H1 (cell line): ENCODE results near the gene TBX18. TPM values are rescaled to one million over a fixed set of nuclear protein-coding genes. Genes with fewer than 3 reads are reported as not detected.

Source experiments
- CTCF ChIA-PET: fragments of 300-600 bp; sonication (Branson Sonifier 250); formaldehyde crosslinking; loops from one replicate; lab custom pipeline; 2021; ENCODE audit not compliant: partially characterized antibody; lab: Charles Lee
- POLR2A ChIA-PET: fragments of 300-600 bp; sonication (Branson Sonifier 250); formaldehyde crosslinking; loops from one replicate; lab custom pipeline; 2021; ENCODE audit warnings: inconsistent platforms; ENCODE audit not compliant: partially characterized antibody; lab: Charles Lee
- DNase-seq, 2 experiments: peaks; one replicate each; pipeline versions ENCODE4 v3.0.0 to v3.0.0-alpha.2; 2010 to 2022; ENCODE audit warnings: low spot score in 2 of 2, low read depth in 1 of 2, mixed read lengths in 1 of 2
- FAIRE-seq: peaks from 2 replicates; lab custom pipeline; 2011; peaks lifted over from hg19 to GRCh38; lab: Jason Lieb, UNC
- H2AFZ ChIP-seq: 2 replicates; pipeline ENCODE4 v1.8.1; 2012; ENCODE audit warnings: low read length, inconsistent platforms
- H2AK5ac ChIP-seq: 2 replicates; pipeline ENCODE4 v1.6.1; 2013; ENCODE audit warnings: low read depth, low read length
- H2BK120ac ChIP-seq: replicated peaks from 2 replicates; pipeline ENCODE3; 2013; ENCODE audit warnings: low read depth, low read length, inconsistent platforms
- H2BK12ac ChIP-seq: 2 replicates; pipeline ENCODE4 v1.6.1; 2013; ENCODE audit warnings: low read depth, low read length
- H2BK15ac ChIP-seq: 2 replicates; pipeline ENCODE4 v1.6.1; 2013; ENCODE audit warnings: low read length
- H2BK20ac ChIP-seq: 2 replicates; pipeline ENCODE4 v1.6.1; 2013; ENCODE audit warnings: low read length
- H2BK5ac ChIP-seq: 2 replicates; pipeline ENCODE4 v1.6.1; 2013; ENCODE audit warnings: low read depth, low read length
- H3K14ac ChIP-seq: 2 replicates; pipeline ENCODE4 v1.6.1; 2013; ENCODE audit warnings: inconsistent platforms; ENCODE audit not compliant: insufficient read length
- H3K18ac ChIP-seq: 2 replicates; pipeline ENCODE4 v1.6.1; 2013; ENCODE audit warnings: low read length; ENCODE audit errors: extremely low read depth
- H3K23ac ChIP-seq: 2 replicates; pipeline ENCODE4 v1.6.1; 2013; ENCODE audit warnings: inconsistent platforms; ENCODE audit not compliant: insufficient read length
- H3K23me2 ChIP-seq: 2 replicates; pipeline ENCODE4 v1.6.1; 2013; ENCODE audit warnings: low read depth, low read length
- H3K27ac ChIP-seq: 2 replicates; pipeline ENCODE4 v1.6.1; 2011; ENCODE audit warnings: low read depth, low read length, inconsistent platforms
- H3K27me3 ChIP-seq, 4 experiments: replicated peaks in 1 of 4; 1 replicate in 1 of 4; 2 replicates in 3 of 4; pipeline versions ENCODE4 v1.6.1 to v1.8.1; 2011 to 2013; ENCODE audit warnings: low read length in 3 of 4, mild to moderate bottlenecking in 3 of 4, inconsistent platforms in 2 of 4, mixed read lengths in 2 of 4, moderate library complexity in 1 of 4; ENCODE audit not compliant: control insufficient read depth in 3 of 4, insufficient read depth in 3 of 4; ENCODE audit errors: extremely low read depth in 1 of 4
- H3K36me3 ChIP-seq, 4 experiments: 2 replicates each; pipeline versions ENCODE4 v1.6.1 to v1.8.1; 2011 to 2013; ENCODE audit warnings: mild to moderate bottlenecking in 4 of 4, low read length in 3 of 4, moderate library complexity in 2 of 4, control low read depth in 1 of 4, inconsistent platforms in 1 of 4; ENCODE audit not compliant: insufficient read depth in 4 of 4, control insufficient read depth in 2 of 4
- H3K4ac ChIP-seq: replicated peaks from 2 replicates; pipeline ENCODE3; 2013; ENCODE audit warnings: low read length, low read depth, mixed read lengths, inconsistent platforms; ENCODE audit not compliant: insufficient read length
- H3K4me1 ChIP-seq, 4 experiments: replicated peaks in 1 of 4; 1 replicate in 1 of 4; 2 replicates in 3 of 4; pipeline versions ENCODE4 v1.6.1 to v1.8.1; 2011 to 2013; ENCODE audit warnings: low read length in 3 of 4, inconsistent platforms in 2 of 4, mixed read lengths in 1 of 4; ENCODE audit not compliant: insufficient read depth in 4 of 4, control insufficient read depth in 3 of 4
- H3K4me2 ChIP-seq, 2 experiments: 2 replicates each; pipeline versions ENCODE4 v1.6.1 to v1.8.1; 2011 to 2013; ENCODE audit warnings: low read depth in 2 of 2, low read length in 2 of 2, control low read depth in 1 of 2, inconsistent platforms in 1 of 2, mild to moderate bottlenecking in 1 of 2; ENCODE audit not compliant: insufficient read depth in 1 of 2
- H3K4me3 ChIP-seq, 4 experiments: fragments of 200-600, 300-600 bp in 1 of 4; sonication (generic), shearing (Covaris generic), sonication (Bioruptor Twin) in 1 of 4; 2 replicates each; pipeline versions ENCODE4 v1.5.1 to v1.8.1; 2011 to 2016; ENCODE audit warnings: low read length in 4 of 4, low read depth in 3 of 4, control low read depth in 2 of 4, inconsistent platforms in 2 of 4, mild to moderate bottlenecking in 2 of 4, mixed read lengths in 1 of 4, moderate library complexity in 1 of 4; ENCODE audit not compliant: insufficient read depth in 2 of 4; ENCODE audit errors: extremely low read depth in 1 of 4
- H3K56ac ChIP-seq: replicated peaks from 2 replicates; pipeline ENCODE3; 2013; ENCODE audit warnings: low read depth, mild to moderate bottlenecking, mixed read lengths, low read length, inconsistent platforms; ENCODE audit not compliant: insufficient read length
- H3K79me1 ChIP-seq: 2 replicates; pipeline ENCODE4 v1.6.1; 2013; ENCODE audit warnings: low read depth, low read length, control low read depth
- H3K79me2 ChIP-seq, 2 experiments: 2 replicates each; pipeline versions ENCODE4 v1.6.1 to v1.8.1; 2012 to 2013; ENCODE audit warnings: low read length in 2 of 2, mild to moderate bottlenecking in 2 of 2, inconsistent platforms in 1 of 2; ENCODE audit not compliant: insufficient read depth in 2 of 2, control insufficient read depth in 1 of 2
- H3K9ac ChIP-seq, 4 experiments: replicated peaks in 1 of 4; 1 replicate in 1 of 4; 2 replicates in 3 of 4; pipeline versions ENCODE4 v1.6.1 to v1.8.1; 2011 to 2013; ENCODE audit warnings: low read depth in 3 of 4, low read length in 3 of 4, control low read depth in 2 of 4, mild to moderate bottlenecking in 2 of 4, moderate library complexity in 2 of 4, inconsistent platforms in 1 of 4; ENCODE audit errors: extremely low read depth in 1 of 4
- H3K9me3 ChIP-seq, 2 experiments: 2 replicates each; pipeline versions ENCODE4 v1.6.1 to v1.8.1; 2012 to 2013; ENCODE audit warnings: mild to moderate bottlenecking in 2 of 2, moderate library complexity in 2 of 2, control low read depth in 1 of 2, inconsistent platforms in 1 of 2, low read depth in 1 of 2, low read length in 1 of 2, mixed read lengths in 1 of 2; ENCODE audit not compliant: insufficient read depth in 2 of 2
- H4K20me1 ChIP-seq, 2 experiments: replicated peaks in 1 of 2; 2 replicates each; pipeline versions ENCODE3 to v1.8.1; 2011 to 2013; ENCODE audit warnings: inconsistent platforms in 2 of 2, low read length in 2 of 2, mild to moderate bottlenecking in 1 of 2; ENCODE audit not compliant: insufficient read depth in 2 of 2, control insufficient read depth in 1 of 2
- H4K5ac ChIP-seq: 2 replicates; pipeline ENCODE4 v1.6.1; 2013; ENCODE audit warnings: low read length, low read depth, mixed read lengths, inconsistent platforms; ENCODE audit not compliant: insufficient read length
- H4K8ac ChIP-seq: 2 replicates; pipeline ENCODE4 v1.8.0; 2013; ENCODE audit warnings: mild to moderate bottlenecking, moderate library complexity, low read length, inconsistent platforms; ENCODE audit not compliant: insufficient read depth; ENCODE audit errors: extremely low read depth
- H4K91ac ChIP-seq: replicated peaks from 2 replicates; pipeline ENCODE3; 2013; ENCODE audit warnings: low read length, mixed read lengths, inconsistent platforms; ENCODE audit not compliant: insufficient read length
- ASH2L ChIP-seq: fragments of 200-600, 300-600 bp; sonication (generic); IDR thresholded peaks from one replicate; pipeline ENCODE4 v1.7.1; 2017; ENCODE audit warnings: low read length
- ATF3 ChIP-seq: IDR thresholded peaks from 2 replicates; pipeline ENCODE4 v1.6.1; 2011; ENCODE audit warnings: low read depth, mild to moderate bottlenecking, low read length; ENCODE audit not compliant: insufficient read depth
- CREB1 ChIP-seq: IDR thresholded peaks from 2 replicates; pipeline ENCODE4 v1.6.1; 2012; ENCODE audit warnings: inconsistent platforms
- EP300 ChIP-seq, 2 experiments: IDR thresholded peaks; 1 replicate in 1 of 2; 2 replicates in 1 of 2; pipeline ENCODE4 v1.6.1; 2011 to 2012; ENCODE audit warnings: low read depth in 2 of 2, low read length in 2 of 2, mild to moderate bottlenecking in 2 of 2, borderline replicate concordance in 1 of 2, inconsistent platforms in 1 of 2, moderate library complexity in 1 of 2
- EZH2 ChIP-seq: fragments of 200-600 bp; sonication (generic); IDR thresholded peaks from 2 replicates; pipeline ENCODE4 v1.7.1; 2012; ENCODE audit warnings: low read depth, mild to moderate bottlenecking, moderate library complexity, low read length, inconsistent platforms; ENCODE audit not compliant: severe bottlenecking
- GTF2F1 ChIP-seq: IDR thresholded peaks from 2 replicates; pipeline ENCODE4 v1.6.1; 2012; ENCODE audit warnings: low read depth, low read length, improper control_type of control experiment, borderline replicate concordance
- HDAC2 ChIP-seq, 2 experiments: fragments of 300-600 bp in 1 of 2; sonication (generic) in 1 of 2; IDR thresholded peaks; 2 replicates each; pipeline ENCODE4 v1.6.1; 2011 to 2012; ENCODE audit warnings: low read depth in 2 of 2, low read length in 2 of 2, mild to moderate bottlenecking in 2 of 2, moderate library complexity in 2 of 2, borderline replicate concordance in 1 of 2, inconsistent platforms in 1 of 2
- HDAC6 ChIP-seq: IDR thresholded peaks from one replicate; pipeline ENCODE4 v1.7.1; 2012; ENCODE audit warnings: low read depth, mild to moderate bottlenecking, inconsistent platforms, low read length, moderate library complexity
- NANOG ChIP-seq: IDR thresholded peaks from 2 replicates; pipeline ENCODE4 v1.6.1; 2011; ENCODE audit warnings: low read length, low read depth, mild to moderate bottlenecking, inconsistent platforms; ENCODE audit not compliant: insufficient read depth, poor library complexity, severe bottlenecking
- PHF8 ChIP-seq: fragments of 200-600 bp; sonication (generic); conservative IDR thresholded peaks from 2 replicates; pipeline ENCODE4 v1.7.1; 2012; ENCODE audit warnings: low read depth, mild to moderate bottlenecking, inconsistent platforms, low read length, moderate library complexity
- POLR2A ChIP-seq, 2 experiments: IDR thresholded peaks; 1 replicate in 1 of 2; 2 replicates in 1 of 2; pipeline ENCODE4 v1.6.1; 2011; ENCODE audit warnings: low read depth in 2 of 2, low read length in 2 of 2, mild to moderate bottlenecking in 2 of 2; ENCODE audit errors: control extremely low read depth in 1 of 2
- RAD21 ChIP-seq, 2 experiments: IDR thresholded peaks in 1 of 2; conservative IDR thresholded peaks in 1 of 2; 2 replicates each; pipeline ENCODE4 v1.6.1; 2011; ENCODE audit warnings: low read depth in 2 of 2, low read length in 2 of 2, improper control_type of control experiment in 1 of 2, inconsistent platforms in 1 of 2, mild to moderate bottlenecking in 1 of 2, moderate library complexity in 1 of 2
- RFX5 ChIP-seq: IDR thresholded peaks from 2 replicates; pipeline ENCODE4 v1.6.1; 2011; ENCODE audit warnings: low read depth, low read length, improper control_type of control experiment, borderline replicate concordance
- WGBS, 2 experiments: shearing (Covaris generic) in 1 of 2; methylation state at CpG; one replicate each; pipeline versions ENCODE4 v1.1.6 to v1.1.7; 2013 to 2015; ENCODE audit warnings: low lambda C conversion rate in 2 of 2, mixed read lengths in 2 of 2, inconsistent platforms in 1 of 2, low coverage in 1 of 2, missing lambda C conversion rate in 1 of 2; ENCODE audit not compliant: insufficient replicate concordance in 2 of 2, insufficient coverage in 1 of 2, insufficient read length in 1 of 2; ENCODE audit errors: extremely low coverage in 1 of 2, missing lambda C conversion rate in 1 of 2; 5-methylcytosine and 5-hydroxymethylcytosine counted together
- polyA plus RNA-seq, 7 experiments: library from polyadenylated mRNA; depleted of rRNA in 3 of 7; stranded (reverse) in 5 of 7; unstranded in 2 of 7; fragments of >200 nt in 5 of 7; fragments of 200-250 nt in 2 of 7; gene quantifications; 1 replicate in 5 of 7; 2 replicates in 1 of 7; 4 replicates in 1 of 7; pipeline versions ENCODE4 v1.2.1 to v1.2.3, GENCODE V29; 2011 to 2013; ENCODE audit warnings: missing spikeins in 2 of 7, mixed read lengths in 2 of 7
- total RNA-seq: library from RNA; stranded (reverse); fragmentation: NEBNext Ultra II Directional; extraction: Animal tissue kit (Norgen Biotek cat#: 25700); gene quantifications from 2 replicates; pipeline ENCODE4 v1.2.1, GENCODE V29; 2021

TBX18 gene
- total and polyA plus RNA-seq, 2 of the 8 experiments (the other 6 are each of a cell fraction or from before 2014, with no cell fraction given): 0.02 TPM; not detected in 1

- H3K14ac ChIP-seq: no peak overlapping the region
- no peak overlapping the region for H2AK5ac ChIP-seq
- no peak overlapping the region for H2BK120ac ChIP-seq
- H3K4ac ChIP-seq: no peak overlapping the region
- H4K8ac ChIP-seq: no peak overlapping the region
- CTCF ChIA-PET: interaction anchor here (0.7 to 1.2 kb wide), 7 partner anchors 11 to 117 kb away, joined by 3 to 5 read pairs (median 3); no protein-coding TSS in a partner anchor
- H2BK5ac ChIP-seq: no peak overlapping the region
- DNase-seq (no peak), FAIRE-seq (no peak)
- no peaks in the 10 kb centered on the region for H3K4me1 ChIP-seq
- H3K56ac ChIP-seq: no peak overlapping the region
- H3K4me3 ChIP-seq: no peak overlapping the region
- H3K18ac ChIP-seq: no peak overlapping the region
- H3K79me1 ChIP-seq: no peaks in the 10 kb centered on the region
- H3K27ac ChIP-seq: no peak overlapping the region
- no peaks in the 10 kb centered on the region for H3K9me3 ChIP-seq
- no peaks in the 10 kb centered on the region for H3K36me3 ChIP-seq
- WGBS, 2 experiments: 83% methylated on average over 7 of the region's 7 CpGs; no CpG with 5 or more reads in 1 of the 2 experiments
- no peak overlapping the region for H4K5ac ChIP-seq
- peak overlapping the region; percentile 46; the same call in 1 of the 2 replicates for H2AFZ ChIP-seq
- no peak overlapping the region for H3K23ac ChIP-seq
- no peaks in the 10 kb centered on the region for H3K79me2 ChIP-seq
- H3K4me2 ChIP-seq: no peak overlapping the region
- POLR2A ChIA-PET: no interaction called here
- no peak overlapping the region for H4K91ac ChIP-seq
- H2BK20ac ChIP-seq: no peak overlapping the region
- H2BK12ac ChIP-seq: no peak overlapping the region
- H4K20me1 ChIP-seq: no peaks in the 10 kb centered on the region
- H3K9ac ChIP-seq: no peak overlapping the region
- H3K23me2 ChIP-seq: no peaks in the 10 kb centered on the region
- no peaks in the 10 kb centered on the region for H3K27me3 ChIP-seq
- no peak overlapping the region for H2BK15ac ChIP-seq
- TF ChIP-seq GTF2F1: no peak
- no peak for TF ChIP-seq HDAC2 (IDR thresholded peaks at IDR 0.05; ENCODE audit: borderline replicate concordance in 1 of 2, low read depth in 2 of 2, low read length in 2 of 2)
- TF ChIP-seq EP300 (IDR thresholded peaks at IDR 0.05; ENCODE audit: borderline replicate concordance in 1 of 2, low read depth in 2 of 2, low read length in 2 of 2): no peak
- TF ChIP-seq HDAC6: no peak
- no peak for TF ChIP-seq PHF8
- no peak for TF ChIP-seq RAD21 (IDR thresholded peaks at IDR 0.05 in 1 of 2, conservative IDR thresholded peaks at IDR 0.05 in 1 of 2; ENCODE audit: low read depth in 2 of 2, low read length in 2 of 2)
- TF ChIP-seq POLR2A (IDR thresholded peaks at IDR 0.05; ENCODE audit: control extremely low read depth in 1 of 2, low read depth in 2 of 2, low read length in 2 of 2): no peak
- no peak for TF ChIP-seq ASH2L
- TF ChIP-seq RFX5: no peak
- TF ChIP-seq EZH2: no peak
- no peak for TF ChIP-seq NANOG
- no peak for TF ChIP-seq ATF3
- no peak for TF ChIP-seq CREB1
Measured at GRCh38 chr6:84687431-84687830, 77.0 kb downstream of the TBX18 start.
